Activated T-cell treated with anti-CD3 and anti-CD28 coated beads for 1 hour (primary cell): ENCODE data around the gene GLRX.

ENCODE experiments used
- DNase-seq: peaks from one replicate; pipeline ENCODE4 v3.0.0-alpha.2; 2020; ENCODE audit warnings: low read depth

GLRX gene

GRCh38 chr5:95780597-95780996 lies 41.9 kb downstream of the GLRX start:
- no peak for DNase-seq

GRCh38 chr5:95779611-95780010 lies 42.9 kb downstream of the GLRX start:
- no peak for DNase-seq

- no peak for DNase-seq
Measured at GRCh38 chr5:95778713-95779436, 43.7 kb downstream of the GLRX start.

GRCh38 chr5:95777441-95777840 lies 45.1 kb downstream of the GLRX start:
- DNase-seq = no peak

- no peak for DNase-seq
Measured at GRCh38 chr5:95773335-95774059, 49.0 kb downstream of the GLRX start.

- DNase-seq = no peak
Measured at GRCh38 chr5:95771892-95772291, 50.6 kb downstream of the GLRX start.

- no peak for DNase-seq
Measured at GRCh38 chr5:95770830-95771708, 51.5 kb downstream of the GLRX start.

- no peak for DNase-seq
Measured at GRCh38 chr5:95768731-95769130, 53.8 kb downstream of the GLRX start.

- DNase-seq = no peak
Measured at GRCh38 chr5:95763941-95764340, 58.6 kb downstream of the GLRX start.
